ENCODE measurements around the gene PTPRT. TPM values are rescaled to one million over a fixed set of nuclear protein-coding genes. Genes with fewer than 3 reads are reported as not detected.

The PTPRT gene
- total RNA-seq, 2 experiments from 2014 or later: not detected

- no peak for TF ChIP-seq CTCF (IDR thresholded peaks at IDR 0.05)
- Mint-ChIP-seq H3K9me3 (no peaks in the 10 kb centered on the region), H3K36me3 (ENCODE audit: low read depth) (no peaks in the 10 kb centered on the region), H3K27ac (no peak overlapping the region), H3K4me3 (no peak overlapping the region), H3K27me3 (no peaks in the 10 kb centered on the region), H3K4me1 (ENCODE audit: low read depth) (no peaks in the 10 kb centered on the region)
- POLR2A ChIA-PET: no interaction called here
- DNase-seq: no peak
- no peak for ATAC-seq
- intact Hi-C loops (cut with micrococcal nuclease): no loop called here
- CTCF ChIA-PET: no interaction called here
Observed at GRCh38 chr20:42097741-42098140, 1092.0 kb downstream of the PTPRT start.

- intact Hi-C loops (cut with micrococcal nuclease): no loop called here
- H3K27ac Mint-ChIP-seq: no peak overlapping the region
- no peaks in the 10 kb centered on the region for H3K36me3 Mint-ChIP-seq (ENCODE audit: low read depth)
- CTCF ChIA-PET: no interaction called here
- H3K27me3 Mint-ChIP-seq: no peaks in the 10 kb centered on the region
- DNase-seq: no peak
- TF ChIP-seq CTCF (IDR thresholded peaks at IDR 0.05): no peak
- H3K4me1 Mint-ChIP-seq (ENCODE audit: low read depth): no peaks in the 10 kb centered on the region
- no peak for ATAC-seq
- H3K9me3 Mint-ChIP-seq: no peaks in the 10 kb centered on the region
- H3K4me3 Mint-ChIP-seq: no peak overlapping the region
- POLR2A ChIA-PET: no interaction called here
Observed at GRCh38 chr20:42095221-42095620, 1094.5 kb downstream of the PTPRT start.

GRCh38 chr20:42093542-42094440 is 1095.9 kb downstream of the PTPRT start:
- intact Hi-C loops (cut with micrococcal nuclease): no loop called here
- ChIA-PET POLR2A (no interaction called here), CTCF (no interaction called here)
- no peak for TF ChIP-seq CTCF (IDR thresholded peaks at IDR 0.05)
- DNase-seq (no peak), ATAC-seq (no peak)
- H3K27ac Mint-ChIP-seq: no peak overlapping the region
- no peaks in the 10 kb centered on the region for H3K36me3 Mint-ChIP-seq (ENCODE audit: low read depth)
- H3K4me1 Mint-ChIP-seq (ENCODE audit: low read depth): no peaks in the 10 kb centered on the region
- no peaks in the 10 kb centered on the region for H3K9me3 Mint-ChIP-seq
- no peaks in the 10 kb centered on the region for H3K27me3 Mint-ChIP-seq
- H3K4me3 Mint-ChIP-seq: no peak overlapping the region

- no peak for DNase-seq
Observed at GRCh38 chr20:42093041-42093440, 1096.7 kb downstream of the PTPRT start.

More at GRCh38 chr20:42093041-42093440, 1096.7 kb downstream of the PTPRT start:
- Mint-ChIP-seq H3K4me1 (ENCODE audit: low read depth) (no peaks in the 10 kb centered on the region), H3K9me3 (no peaks in the 10 kb centered on the region), H3K36me3 (ENCODE audit: low read depth) (no peaks in the 10 kb centered on the region), H3K27me3 (no peaks in the 10 kb centered on the region), H3K27ac (no peak overlapping the region), H3K4me3 (no peak overlapping the region)
- CTCF ChIA-PET: no interaction called here
- no peak for TF ChIP-seq CTCF (IDR thresholded peaks at IDR 0.05)
- POLR2A ChIA-PET: no interaction called here
- intact Hi-C loops (cut with micrococcal nuclease): no loop called here
- no peak for ATAC-seq

Data from activated CD8-positive, alpha-beta T cell treated with anti-CD3 and anti-CD28 coated beads for 36 hours (primary cell).